Upper lobe of left lung (tissue), 4 donors: Measurements from ENCODE around the gene TRIM27.

Experiments used
- EP300 ChIP-seq, 4 donors: sonication (generic); formaldehyde crosslinking; IDR thresholded peaks; one replicate each; pipeline ENCODE4 v1.5.1; 2017; ENCODE audit warnings: antibody characterized with exemption in 4 of 4, control low read depth in 2 of 4
- POLR2A ChIP-seq, 4 donors: fragments of 450-650 bp; IDR thresholded peaks; one replicate each; pipeline ENCODE4 v1.5.1; 2016 to 2017; ENCODE audit warnings: antibody characterized with exemption in 4 of 4, mild to moderate bottlenecking in 2 of 4
- TF ChIP-seq, protein P1 (sequence below), 6 experiments: fragments of 450-650 bp in 4 of 6; fragments of 200-600 bp in 2 of 6; sonication (generic) in 2 of 6; IDR thresholded peaks; one replicate each; pipeline ENCODE4 v1.5.1; 2016 to 2019; ENCODE audit warnings: antibody characterized with exemption in 6 of 6

DNA sequence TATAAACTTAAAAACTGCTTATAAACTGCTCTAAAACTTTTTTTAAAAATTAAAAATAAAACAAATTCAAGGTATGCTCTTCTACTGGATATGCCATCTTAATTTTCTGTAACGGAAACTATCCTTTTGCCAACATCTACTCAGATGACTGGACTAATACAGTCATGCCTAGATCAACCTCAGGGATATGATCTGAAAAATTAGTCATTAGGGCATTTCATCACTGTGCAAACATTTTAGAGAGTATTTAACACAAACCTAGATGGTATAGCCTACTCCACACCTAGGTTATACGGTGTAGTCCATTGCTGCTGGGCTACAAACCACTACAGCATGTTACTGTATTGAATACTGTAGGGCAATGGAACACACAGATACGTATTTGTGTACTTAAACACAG lies 64.8 kb downstream of the TRIM27 start:
- TF ChIP-seq, protein P1, sequence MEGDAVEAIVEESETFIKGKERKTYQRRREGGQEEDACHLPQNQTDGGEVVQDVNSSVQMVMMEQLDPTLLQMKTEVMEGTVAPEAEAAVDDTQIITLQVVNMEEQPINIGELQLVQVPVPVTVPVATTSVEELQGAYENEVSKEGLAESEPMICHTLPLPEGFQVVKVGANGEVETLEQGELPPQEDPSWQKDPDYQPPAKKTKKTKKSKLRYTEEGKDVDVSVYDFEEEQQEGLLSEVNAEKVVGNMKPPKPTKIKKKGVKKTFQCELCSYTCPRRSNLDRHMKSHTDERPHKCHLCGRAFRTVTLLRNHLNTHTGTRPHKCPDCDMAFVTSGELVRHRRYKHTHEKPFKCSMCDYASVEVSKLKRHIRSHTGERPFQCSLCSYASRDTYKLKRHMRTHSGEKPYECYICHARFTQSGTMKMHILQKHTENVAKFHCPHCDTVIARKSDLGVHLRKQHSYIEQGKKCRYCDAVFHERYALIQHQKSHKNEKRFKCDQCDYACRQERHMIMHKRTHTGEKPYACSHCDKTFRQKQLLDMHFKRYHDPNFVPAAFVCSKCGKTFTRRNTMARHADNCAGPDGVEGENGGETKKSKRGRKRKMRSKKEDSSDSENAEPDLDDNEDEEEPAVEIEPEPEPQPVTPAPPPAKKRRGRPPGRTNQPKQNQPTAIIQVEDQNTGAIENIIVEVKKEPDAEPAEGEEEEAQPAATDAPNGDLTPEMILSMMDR (IDR thresholded peaks at IDR 0.05): no peak
- no peak for TF ChIP-seq EP300 (IDR thresholded peaks at IDR 0.05)
- TF ChIP-seq POLR2A (IDR thresholded peaks at IDR 0.05): no peak
